ENCODE measurements around the gene TBL1XR1. TPM values are rescaled to one million over a fixed set of nuclear protein-coding genes. Genes with fewer than 3 reads are reported as not detected.

The TBL1XR1 gene
- total and polyA plus RNA-seq, 2 donors (not counting 3 experiments of a cell fraction or from before 2014, with no cell fraction given) = 26.9 to 146 TPM

- Histone ChIP-seq H3K4me1 (ENCODE audit: control insufficient read depth, extremely low read depth, insufficient read depth, low read length) (no peaks in the 10 kb centered on the region), H3K9me1 (replicated peaks; ENCODE audit: control insufficient read depth, extremely low read depth, insufficient read depth, low read length) (no peaks in the 10 kb centered on the region), H2AFZ (ENCODE audit: low read depth, low read length) (no peak overlapping the region), H3K9ac (replicated peaks; ENCODE audit: extremely low read depth, insufficient read depth, low read length) (no peak overlapping the region), H3K27me3 (ENCODE audit: control insufficient read depth in 2 of 2, insufficient read depth in 2 of 2, low read length in 2 of 2) (no peaks in the 10 kb centered on the region), H3K9me3 (replicated peaks; ENCODE audit: control insufficient read depth, insufficient read depth, low read length) (no peaks in the 10 kb centered on the region), H3K4me3 (replicated peaks in 1 of 3; ENCODE audit: insufficient read depth in 1 of 3, low read depth in 1 of 3, low read length in 3 of 3) (no peak overlapping the region), H3K27ac (ENCODE audit: insufficient read depth, low read depth, low read length) (no peak overlapping the region), H3K79me2 (ENCODE audit: control insufficient read depth, insufficient read depth, low read length) (no peaks in the 10 kb centered on the region), H3K4me2 (ENCODE audit: insufficient read depth, low read length) (no peak overlapping the region), H4K20me1 (replicated peaks; ENCODE audit: control insufficient read depth, extremely low read depth, insufficient read depth, low read length) (no peaks in the 10 kb centered on the region), H3K36me3 (ENCODE audit: control insufficient read depth in 2 of 2, extremely low read depth in 1 of 2, insufficient read depth in 2 of 2, low read length in 2 of 2) (no peaks in the 10 kb centered on the region)
- ChIA-PET POLR2A (no interaction called here), CTCF (interaction anchor here (1.0 kb wide), 1 partner anchor 9 kb away, joined by 3 read pairs; no protein-coding TSS in a partner anchor)
- no TSS peak for BruUV-seq (replicated peaks)
- intact Hi-C loops (cut with micrococcal nuclease) = no loop called here
- TF ChIP-seq FOS (IDR thresholded peaks at IDR 0.05; ENCODE audit: borderline replicate concordance, insufficient read depth, low read length) (no peak), GATA2 (IDR thresholded peaks at IDR 0.05; ENCODE audit: insufficient read depth, insufficient read length, low read depth, low read length) (no peak), POLR2A (IDR thresholded peaks at IDR 0.05; ENCODE audit: low read depth, low read length) (no peak), JUN (IDR thresholded peaks at IDR 0.05; ENCODE audit: borderline replicate concordance, insufficient read depth, insufficient read length, low read depth) (no peak), MYC (IDR thresholded peaks at IDR 0.05; ENCODE audit: low read depth, low read length) (no peak), POLR2AphosphoS5 (IDR thresholded peaks at IDR 0.05; ENCODE audit: insufficient read depth, low read depth, low read length) (no peak), EZH2 (IDR thresholded peaks at IDR 0.05; ENCODE audit: borderline replicate concordance, low read depth, low read length, severe bottlenecking) (no peak)
- TF ChIP-seq, protein P1, sequence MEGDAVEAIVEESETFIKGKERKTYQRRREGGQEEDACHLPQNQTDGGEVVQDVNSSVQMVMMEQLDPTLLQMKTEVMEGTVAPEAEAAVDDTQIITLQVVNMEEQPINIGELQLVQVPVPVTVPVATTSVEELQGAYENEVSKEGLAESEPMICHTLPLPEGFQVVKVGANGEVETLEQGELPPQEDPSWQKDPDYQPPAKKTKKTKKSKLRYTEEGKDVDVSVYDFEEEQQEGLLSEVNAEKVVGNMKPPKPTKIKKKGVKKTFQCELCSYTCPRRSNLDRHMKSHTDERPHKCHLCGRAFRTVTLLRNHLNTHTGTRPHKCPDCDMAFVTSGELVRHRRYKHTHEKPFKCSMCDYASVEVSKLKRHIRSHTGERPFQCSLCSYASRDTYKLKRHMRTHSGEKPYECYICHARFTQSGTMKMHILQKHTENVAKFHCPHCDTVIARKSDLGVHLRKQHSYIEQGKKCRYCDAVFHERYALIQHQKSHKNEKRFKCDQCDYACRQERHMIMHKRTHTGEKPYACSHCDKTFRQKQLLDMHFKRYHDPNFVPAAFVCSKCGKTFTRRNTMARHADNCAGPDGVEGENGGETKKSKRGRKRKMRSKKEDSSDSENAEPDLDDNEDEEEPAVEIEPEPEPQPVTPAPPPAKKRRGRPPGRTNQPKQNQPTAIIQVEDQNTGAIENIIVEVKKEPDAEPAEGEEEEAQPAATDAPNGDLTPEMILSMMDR (IDR thresholded peaks at IDR 0.05; ENCODE audit: extremely low read depth in 1 of 2, insufficient read depth in 1 of 2, low read depth in 1 of 2, low read length in 2 of 2) = no peak
- no peak for FAIRE-seq
- no peak for DNase-seq (ENCODE audit: low read depth, low spot score)
- dilution Hi-C loops (cut with MboI; ENCODE audit: extremely low pct_ligation_motif_present, low sequenced_read_pairs) = no loop called here
These were observed 227.8 kb downstream of the TBL1XR1 start for GRCh38 chr3:176969506-176969905.

Small RNA genes lying within 50 kb of the gene (small RNA-seq; reads per million reads assigned to genes)
- gene RF00019 (ENCODE audit: insufficient read depth, insufficient read length, low read depth, low replicate concordance) (not detected), gene RNU6-681P (ENCODE audit: insufficient read depth, insufficient read length, low read depth, low replicate concordance) (not detected)

All from endothelial cell of umbilical vein (primary cell).